Gastrocnemius medialis (tissue), 4 donors: ENCODE data around the gene TMPRSS13.

Experiments used
- POLR2A ChIP-seq, 2 donors: fragments of 450-650 bp; IDR thresholded peaks; one replicate each; pipeline ENCODE4 v1.6.1; 2017; ENCODE audit warnings: antibody characterized with exemption in 2 of 2, mild to moderate bottlenecking in 2 of 2, moderate library complexity in 2 of 2
- TF ChIP-seq, protein P1 (sequence below), 5 experiments: fragments of 450-650 bp in 3 of 5; fragments of 200-600 bp in 2 of 5; sonication (generic) in 2 of 5; IDR thresholded peaks in 4 of 5; conservative IDR thresholded peaks in 1 of 5; 1 replicate in 4 of 5; 2 replicates in 1 of 5; pipeline ENCODE4 v1.5.1; 2016 to 2019; ENCODE audit warnings: antibody characterized with exemption in 5 of 5, mild to moderate bottlenecking in 3 of 5, moderate library complexity in 3 of 5

DNA sequence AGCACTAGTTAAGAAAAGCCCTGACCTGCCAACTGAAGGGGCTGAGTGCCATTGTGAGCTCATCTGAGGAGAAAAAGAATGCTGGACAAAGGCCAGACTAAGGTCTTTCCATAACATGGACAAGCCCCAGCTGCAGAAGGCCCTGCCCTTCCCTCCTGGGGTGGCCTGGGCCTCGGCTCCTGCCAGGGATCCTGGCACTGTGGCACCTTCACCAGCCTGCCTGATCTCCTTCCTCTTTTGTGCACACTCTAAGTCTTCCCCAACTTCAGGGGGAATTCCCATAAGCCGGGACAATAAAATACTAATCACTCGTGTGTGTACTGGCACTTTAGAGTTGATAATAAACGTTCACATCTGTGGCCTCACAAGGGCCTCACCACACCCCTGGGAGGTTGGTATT, 9.9 kb downstream of the TMPRSS13 start:
- TF ChIP-seq, protein P1, sequence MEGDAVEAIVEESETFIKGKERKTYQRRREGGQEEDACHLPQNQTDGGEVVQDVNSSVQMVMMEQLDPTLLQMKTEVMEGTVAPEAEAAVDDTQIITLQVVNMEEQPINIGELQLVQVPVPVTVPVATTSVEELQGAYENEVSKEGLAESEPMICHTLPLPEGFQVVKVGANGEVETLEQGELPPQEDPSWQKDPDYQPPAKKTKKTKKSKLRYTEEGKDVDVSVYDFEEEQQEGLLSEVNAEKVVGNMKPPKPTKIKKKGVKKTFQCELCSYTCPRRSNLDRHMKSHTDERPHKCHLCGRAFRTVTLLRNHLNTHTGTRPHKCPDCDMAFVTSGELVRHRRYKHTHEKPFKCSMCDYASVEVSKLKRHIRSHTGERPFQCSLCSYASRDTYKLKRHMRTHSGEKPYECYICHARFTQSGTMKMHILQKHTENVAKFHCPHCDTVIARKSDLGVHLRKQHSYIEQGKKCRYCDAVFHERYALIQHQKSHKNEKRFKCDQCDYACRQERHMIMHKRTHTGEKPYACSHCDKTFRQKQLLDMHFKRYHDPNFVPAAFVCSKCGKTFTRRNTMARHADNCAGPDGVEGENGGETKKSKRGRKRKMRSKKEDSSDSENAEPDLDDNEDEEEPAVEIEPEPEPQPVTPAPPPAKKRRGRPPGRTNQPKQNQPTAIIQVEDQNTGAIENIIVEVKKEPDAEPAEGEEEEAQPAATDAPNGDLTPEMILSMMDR (IDR thresholded peaks at IDR 0.05 in 4 of 5, conservative IDR thresholded peaks at IDR 0.05 in 1 of 5) = no peak
- no peak for TF ChIP-seq POLR2A (IDR thresholded peaks at IDR 0.05)
